ENCODE results near the gene IRF9.

IRF9 gene

GRCh38 chr14:24145219-24145618, 15.8 kb upstream of the IRF9 start:
- TF ChIP-seq TAF1 (IDR thresholded peaks at IDR 0.05; ENCODE audit: borderline replicate concordance, insufficient read depth, low read length) (no peak), FOXP2 (optimal IDR thresholded peaks at IDR 0.05; ENCODE audit: borderline replicate concordance, extremely low read depth, extremely low read length, insufficient read depth) (no peak), POLR2AphosphoS5 (IDR thresholded peaks at IDR 0.05; ENCODE audit: low read depth, low read length) (no peak), SIN3A (IDR thresholded peaks at IDR 0.05; ENCODE audit: borderline replicate concordance, insufficient read depth, low read length) (no peak)
- TF ChIP-seq, protein P1, sequence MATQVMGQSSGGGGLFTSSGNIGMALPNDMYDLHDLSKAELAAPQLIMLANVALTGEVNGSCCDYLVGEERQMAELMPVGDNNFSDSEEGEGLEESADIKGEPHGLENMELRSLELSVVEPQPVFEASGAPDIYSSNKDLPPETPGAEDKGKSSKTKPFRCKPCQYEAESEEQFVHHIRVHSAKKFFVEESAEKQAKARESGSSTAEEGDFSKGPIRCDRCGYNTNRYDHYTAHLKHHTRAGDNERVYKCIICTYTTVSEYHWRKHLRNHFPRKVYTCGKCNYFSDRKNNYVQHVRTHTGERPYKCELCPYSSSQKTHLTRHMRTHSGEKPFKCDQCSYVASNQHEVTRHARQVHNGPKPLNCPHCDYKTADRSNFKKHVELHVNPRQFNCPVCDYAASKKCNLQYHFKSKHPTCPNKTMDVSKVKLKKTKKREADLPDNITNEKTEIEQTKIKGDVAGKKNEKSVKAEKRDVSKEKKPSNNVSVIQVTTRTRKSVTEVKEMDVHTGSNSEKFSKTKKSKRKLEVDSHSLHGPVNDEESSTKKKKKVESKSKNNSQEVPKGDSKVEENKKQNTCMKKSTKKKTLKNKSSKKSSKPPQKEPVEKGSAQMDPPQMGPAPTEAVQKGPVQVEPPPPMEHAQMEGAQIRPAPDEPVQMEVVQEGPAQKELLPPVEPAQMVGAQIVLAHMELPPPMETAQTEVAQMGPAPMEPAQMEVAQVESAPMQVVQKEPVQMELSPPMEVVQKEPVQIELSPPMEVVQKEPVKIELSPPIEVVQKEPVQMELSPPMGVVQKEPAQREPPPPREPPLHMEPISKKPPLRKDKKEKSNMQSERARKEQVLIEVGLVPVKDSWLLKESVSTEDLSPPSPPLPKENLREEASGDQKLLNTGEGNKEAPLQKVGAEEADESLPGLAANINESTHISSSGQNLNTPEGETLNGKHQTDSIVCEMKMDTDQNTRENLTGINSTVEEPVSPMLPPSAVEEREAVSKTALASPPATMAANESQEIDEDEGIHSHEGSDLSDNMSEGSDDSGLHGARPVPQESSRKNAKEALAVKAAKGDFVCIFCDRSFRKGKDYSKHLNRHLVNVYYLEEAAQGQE (IDR thresholded peaks at IDR 0.05; ENCODE audit: insufficient read depth in 1 of 2, low read depth in 2 of 2, low read length in 2 of 2) = no peak

GRCh38 chr14:24145690-24146452, 15.2 kb upstream of the IRF9 start:
- TF ChIP-seq TAF1 (IDR thresholded peaks at IDR 0.05; ENCODE audit: borderline replicate concordance, insufficient read depth, low read length) (no peak), FOXP2 (optimal IDR thresholded peaks at IDR 0.05; ENCODE audit: borderline replicate concordance, extremely low read depth, extremely low read length, insufficient read depth) (no peak), SIN3A (IDR thresholded peaks at IDR 0.05; ENCODE audit: borderline replicate concordance, insufficient read depth, low read length) (no peak)

DNA sequence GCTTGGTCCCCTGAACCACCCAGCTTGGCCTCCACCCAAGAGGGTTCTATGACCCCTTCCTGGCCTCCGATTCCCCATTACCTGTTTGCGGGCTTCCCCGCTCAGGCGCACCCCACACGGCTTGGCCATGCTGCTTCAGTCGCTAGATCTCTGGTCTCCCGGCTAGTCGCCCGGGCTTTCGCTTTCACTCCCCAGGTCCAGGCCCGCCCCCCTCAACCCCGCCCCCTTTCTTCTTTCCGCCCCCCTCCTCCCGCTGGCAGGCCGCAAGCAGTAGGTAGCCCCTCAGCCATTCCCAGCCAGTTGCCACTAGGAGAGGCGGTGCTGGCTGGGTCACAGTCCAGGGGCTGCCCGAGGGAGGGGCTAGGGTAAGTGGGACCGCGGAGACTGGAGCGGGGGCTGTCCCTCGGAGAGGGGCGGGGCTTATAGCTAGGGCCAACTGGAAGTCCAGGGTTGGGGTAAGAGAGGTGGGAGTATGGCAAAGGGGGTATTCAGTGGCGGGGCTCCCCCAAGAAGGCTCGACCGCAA, 14.6 kb upstream of the IRF9 start, which contains the start of gene PSME2:
PSME2 (minus strand) TSS at position 158 of the 525 bp plus-strand sequence; CDS start at position 129, 29 bp downstream.
- TF ChIP-seq FOXP2 (optimal IDR thresholded peaks at IDR 0.05; ENCODE audit: borderline replicate concordance, extremely low read depth, extremely low read length, insufficient read depth) = no peak
- TF ChIP-seq, protein P1 (IDR thresholded peaks at IDR 0.05; ENCODE audit: insufficient read depth in 1 of 2, low read depth in 2 of 2, low read length in 2 of 2) = no peak
- TF ChIP-seq POLR2AphosphoS5 (IDR thresholded peaks at IDR 0.05; ENCODE audit: low read depth, low read length) = no peak; the same call in 1 of the 2 replicates
- no peak for TF ChIP-seq SIN3A (IDR thresholded peaks at IDR 0.05; ENCODE audit: borderline replicate concordance, insufficient read depth, low read length)
- TF ChIP-seq TAF1 (IDR thresholded peaks at IDR 0.05; ENCODE audit: borderline replicate concordance, insufficient read depth, low read length) = no peak

DNA sequence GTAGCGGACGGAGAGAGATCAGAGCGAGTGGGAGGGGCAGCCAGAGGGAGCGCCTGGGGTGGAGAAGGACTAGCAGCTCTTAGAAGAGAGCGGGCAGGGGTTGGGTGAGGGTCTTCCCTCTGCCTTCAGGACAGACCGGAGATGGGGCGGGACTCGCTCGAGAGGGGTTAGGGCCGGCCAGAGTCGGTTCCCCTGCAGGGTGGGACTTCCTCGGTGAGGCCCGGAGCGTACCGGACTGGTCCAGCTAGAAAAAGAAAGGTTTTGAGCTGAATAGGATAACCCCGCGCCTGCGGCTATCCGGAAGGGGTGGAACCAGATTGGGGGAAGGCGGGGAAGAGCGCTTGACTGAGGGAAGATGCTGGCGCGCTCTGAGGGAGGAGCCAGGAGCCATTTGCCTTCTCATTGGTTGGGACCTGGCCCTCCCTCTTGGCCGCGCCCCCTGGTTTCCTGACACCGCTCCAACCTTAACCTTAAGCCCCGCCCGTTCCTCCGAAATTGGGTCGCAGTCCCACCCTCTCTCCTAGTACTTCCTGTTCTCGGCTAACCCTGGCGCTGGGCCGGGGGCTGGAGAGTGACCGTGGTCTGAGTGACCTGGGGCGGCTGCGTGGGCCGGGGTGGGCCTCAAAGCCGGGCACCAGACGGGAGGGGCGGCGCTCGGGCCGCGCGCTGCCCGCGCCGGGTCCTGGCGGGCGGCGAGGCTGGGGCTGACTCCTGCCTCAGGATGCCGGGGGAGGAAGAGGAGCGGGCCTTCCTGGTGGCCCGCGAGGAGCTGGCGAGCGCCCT, 13.9 kb upstream of the IRF9 start, which contains the start of gene RNF31:
RNF31 (plus strand) TSS at position 521 of the 783 bp plus-strand sequence; CDS start at position 722, 201 bp downstream.
- TF ChIP-seq FOXP2 (optimal IDR thresholded peaks at IDR 0.05; ENCODE audit: borderline replicate concordance, extremely low read depth, extremely low read length, insufficient read depth) = no peak
- peak; percentile 62; the same call in 1 of the 2 replicates for TF ChIP-seq POLR2AphosphoS5 (IDR thresholded peaks at IDR 0.05; ENCODE audit: low read depth, low read length)
- no peak for TF ChIP-seq SIN3A (IDR thresholded peaks at IDR 0.05; ENCODE audit: borderline replicate concordance, insufficient read depth, low read length)
- TF ChIP-seq TAF1 (IDR thresholded peaks at IDR 0.05; ENCODE audit: borderline replicate concordance, insufficient read depth, low read length) = peak; percentile 45; the same call in 1 of the 2 replicates

DNA sequence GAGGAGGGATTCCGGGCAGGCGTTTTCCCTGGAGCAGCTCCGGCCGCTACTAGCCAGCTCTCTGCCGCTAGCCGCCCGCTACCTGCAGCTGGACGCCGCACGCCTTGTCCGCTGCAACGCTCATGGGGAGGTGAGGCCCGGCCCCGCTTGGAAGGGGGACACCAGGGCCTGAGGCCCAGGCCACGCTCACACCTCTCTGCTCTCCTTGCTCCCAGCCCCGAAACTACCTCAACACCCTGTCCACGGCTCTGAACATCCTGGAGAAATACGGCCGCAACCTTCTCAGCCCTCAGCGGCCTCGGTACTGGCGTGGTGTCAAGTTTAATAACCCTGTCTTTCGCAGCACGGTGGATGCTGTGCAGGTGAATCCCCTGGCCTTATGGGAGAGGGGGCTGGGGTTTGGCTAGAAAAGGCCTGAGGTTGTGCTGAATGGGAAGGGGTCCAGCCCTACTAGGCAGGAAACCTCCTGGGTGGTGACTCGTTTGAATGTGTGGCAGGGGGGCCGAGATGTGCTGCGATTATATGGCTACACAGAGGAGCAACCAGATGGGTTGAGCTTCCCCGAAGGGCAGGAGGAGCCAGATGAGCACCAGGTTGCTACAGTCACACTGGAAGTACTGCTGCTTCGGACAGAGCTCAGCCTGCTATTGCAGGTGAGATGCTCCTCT, 13.2 kb upstream of the IRF9 start:
- TF ChIP-seq FOXP2 (optimal IDR thresholded peaks at IDR 0.05; ENCODE audit: borderline replicate concordance, extremely low read depth, extremely low read length, insufficient read depth) = no peak
- no peak for TF ChIP-seq POLR2AphosphoS5 (IDR thresholded peaks at IDR 0.05; ENCODE audit: low read depth, low read length)
- TF ChIP-seq, protein P1 (IDR thresholded peaks at IDR 0.05; ENCODE audit: insufficient read depth in 1 of 2, low read depth in 2 of 2, low read length in 2 of 2) = no peak
- no peak for TF ChIP-seq TAF1 (IDR thresholded peaks at IDR 0.05; ENCODE audit: borderline replicate concordance, insufficient read depth, low read length)
- no peak for TF ChIP-seq SIN3A (IDR thresholded peaks at IDR 0.05; ENCODE audit: borderline replicate concordance, insufficient read depth, low read length)

All from PFSK-1 (cell line).